HepG2 (cell line): ENCODE results near the gene TF. TPM values are rescaled to one million over a fixed set of nuclear protein-coding genes. Genes with fewer than 3 reads are reported as not detected.

Experiments used
- ELF1 ChIP-seq: sonication (generic); formaldehyde crosslinking; IDR thresholded peaks from 2 replicates; pipeline ENCODE4 v1.4.0; 2020; ENCODE audit warnings: missing genetic modification reagents
- FOXJ3 ChIP-seq: sonication (generic); formaldehyde crosslinking; IDR thresholded peaks from 2 replicates; pipeline ENCODE4 v1.4.0; 2020; ENCODE audit warnings: missing genetic modification reagents, mild to moderate bottlenecking, borderline replicate concordance
- GABPA ChIP-seq, 2 experiments: IDR thresholded peaks; 2 replicates each; pipeline ENCODE4 v1.6.1; 2011 to 2016; ENCODE audit warnings: low read depth in 2 of 2, low read length in 1 of 2, missing biosample characterization in 1 of 2, missing genetic modification characterization in 1 of 2
- MEIS2 ChIP-seq: sonication (generic); formaldehyde crosslinking; IDR thresholded peaks from 2 replicates; pipeline ENCODE4 v1.9.0; 2021; ENCODE audit warnings: mild to moderate bottlenecking, missing genetic modification reagents
- PCBP2 ChIP-seq: fragments of 200-400 bp; formaldehyde crosslinking; optimal IDR thresholded peaks from 2 replicates; pipeline ENCODE3; 2018; ENCODE audit warnings: low read length, low read depth; ENCODE audit not compliant: poor library complexity, severe bottlenecking
- THAP11 ChIP-seq: IDR thresholded peaks from 2 replicates; pipeline ENCODE4 v1.6.1; 2016; ENCODE audit warnings: missing biosample characterization, missing genetic modification reagents
- ZNF441 ChIP-seq: sonication (generic); formaldehyde crosslinking; IDR thresholded peaks from 2 replicates; pipeline ENCODE4 v1.7.0; 2021; ENCODE audit warnings: missing genetic modification reagents, borderline replicate concordance
- polyA plus RNA-seq, 8 experiments: library from polyadenylated mRNA; depleted of rRNA in 3 of 8; stranded (reverse) in 7 of 8; unstranded in 1 of 8; fragments of >200 nt; fragmentation: Illumina TruSeq in 4 of 8; extraction: Trizol in 4 of 8; gene quantifications; 2 replicates each; pipeline versions ENCODE4 v1.2.1 to v1.2.3, GENCODE V29; 2011 to 2016; ENCODE audit warnings: low read depth in 4 of 8, missing spikeins in 1 of 8, mixed read lengths in 1 of 8; ENCODE audit not compliant: insufficient read depth in 1 of 8
- total RNA-seq, 5 experiments: library from RNA; depleted of rRNA; stranded (reverse); fragments of >200 nt; fragmentation: Illumina TruSeq; extraction: Trizol; gene quantifications; 2 replicates each; pipeline ENCODE4 v1.2.3, GENCODE V29; 2016; ENCODE audit warnings: low read depth in 1 of 5
- TF ChIP-seq, protein P1 (sequence below): IDR thresholded peaks from 2 replicates; pipeline ENCODE4 v1.6.1; 2016; ENCODE audit warnings: control low read depth
- TF ChIP-seq, protein P2 (sequence below): sonication (generic); formaldehyde crosslinking; IDR thresholded peaks from 2 replicates; pipeline ENCODE4 v1.5.0; 2020; ENCODE audit warnings: missing genetic modification reagents
- TF ChIP-seq, protein P3 (sequence below), 2 experiments: sonication (generic) in 1 of 2; formaldehyde crosslinking in 1 of 2; IDR thresholded peaks; 2 replicates each; pipeline versions ENCODE4 v1.5.1 to v1.6.1; 2011 to 2020; ENCODE audit warnings: borderline replicate concordance in 1 of 2, low read depth in 1 of 2, low read length in 1 of 2, mild to moderate bottlenecking in 1 of 2, missing genetic modification reagents in 1 of 2, moderate library complexity in 1 of 2
- TF ChIP-seq, protein P4 (sequence below): IDR thresholded peaks from 2 replicates; pipeline ENCODE4 v1.6.1; 2012; ENCODE audit warnings: inconsistent platforms
- TF ChIP-seq, protein P5 (sequence below): sonication (generic); formaldehyde crosslinking; conservative IDR thresholded peaks from 2 replicates; pipeline ENCODE4 v1.4.0; 2020; ENCODE audit warnings: missing genetic modification reagents
- TF ChIP-seq, protein P6 (sequence below): sonication (generic); formaldehyde crosslinking; IDR thresholded peaks from 2 replicates; pipeline ENCODE4 v1.8.1; 2022; ENCODE audit warnings: low read depth, mild to moderate bottlenecking, missing genetic modification reagents

The TF gene
- total and polyA plus RNA-seq, 2 of the 13 experiments (the other 11 are each of a cell fraction or from before 2014, with no cell fraction given), result 10,074 to 11,821 TPM

DNA sequence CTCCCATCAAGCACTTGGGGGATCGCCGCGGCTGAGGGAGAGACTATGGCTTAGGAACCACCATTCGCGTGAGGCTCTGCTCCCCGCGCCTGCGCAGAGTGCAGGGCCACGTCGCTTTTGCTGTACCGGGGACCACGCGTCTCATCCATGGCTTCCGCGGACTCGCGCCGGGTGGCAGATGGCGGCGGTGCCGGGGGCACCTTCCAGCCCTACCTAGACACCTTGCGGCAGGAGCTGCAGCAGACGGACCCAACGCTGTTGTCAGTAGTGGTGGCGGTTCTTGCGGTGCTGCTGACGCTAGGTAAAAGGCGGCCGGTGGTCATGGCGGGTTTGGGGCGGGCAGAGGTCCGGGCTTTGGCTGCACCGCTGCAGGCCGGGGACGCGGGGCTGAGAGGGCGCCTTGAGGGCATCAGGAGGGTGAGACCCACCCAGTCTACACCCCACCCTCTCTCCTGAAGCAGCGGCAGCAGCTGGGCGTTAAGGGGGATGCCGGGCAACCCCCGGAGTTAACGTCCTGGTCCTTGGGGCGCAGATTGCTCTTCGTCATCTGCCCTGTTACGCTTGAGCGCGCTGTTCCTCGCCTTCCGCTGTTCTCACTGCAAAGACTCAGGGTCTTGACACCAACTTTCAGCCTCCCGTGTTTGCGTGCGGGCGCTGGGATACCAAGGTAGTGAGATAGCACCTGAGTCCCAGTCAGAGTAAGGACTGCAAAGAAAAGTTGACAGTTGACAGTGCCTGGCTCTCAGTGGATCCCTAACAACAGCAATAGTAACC, 59.7 kb downstream of the TF start, which contains the start of gene SRPRB (continued):
- TF ChIP-seq, protein P1, sequence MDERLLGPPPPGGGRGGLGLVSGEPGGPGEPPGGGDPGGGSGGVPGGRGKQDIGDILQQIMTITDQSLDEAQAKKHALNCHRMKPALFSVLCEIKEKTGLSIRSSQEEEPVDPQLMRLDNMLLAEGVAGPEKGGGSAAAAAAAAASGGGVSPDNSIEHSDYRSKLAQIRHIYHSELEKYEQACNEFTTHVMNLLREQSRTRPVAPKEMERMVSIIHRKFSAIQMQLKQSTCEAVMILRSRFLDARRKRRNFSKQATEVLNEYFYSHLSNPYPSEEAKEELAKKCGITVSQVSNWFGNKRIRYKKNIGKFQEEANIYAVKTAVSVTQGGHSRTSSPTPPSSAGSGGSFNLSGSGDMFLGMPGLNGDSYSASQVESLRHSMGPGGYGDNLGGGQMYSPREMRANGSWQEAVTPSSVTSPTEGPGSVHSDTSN (CRISPR knock-in tag), result no peak
- TF ChIP-seq, protein P2, sequence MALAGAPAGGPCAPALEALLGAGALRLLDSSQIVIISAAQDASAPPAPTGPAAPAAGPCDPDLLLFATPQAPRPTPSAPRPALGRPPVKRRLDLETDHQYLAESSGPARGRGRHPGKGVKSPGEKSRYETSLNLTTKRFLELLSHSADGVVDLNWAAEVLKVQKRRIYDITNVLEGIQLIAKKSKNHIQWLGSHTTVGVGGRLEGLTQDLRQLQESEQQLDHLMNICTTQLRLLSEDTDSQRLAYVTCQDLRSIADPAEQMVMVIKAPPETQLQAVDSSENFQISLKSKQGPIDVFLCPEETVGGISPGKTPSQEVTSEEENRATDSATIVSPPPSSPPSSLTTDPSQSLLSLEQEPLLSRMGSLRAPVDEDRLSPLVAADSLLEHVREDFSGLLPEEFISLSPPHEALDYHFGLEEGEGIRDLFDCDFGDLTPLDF (CRISPR knock-in tag), result peak; percentile 43; the same call in 1 of the 2 replicates
- TF ChIP-seq, protein P3, sequence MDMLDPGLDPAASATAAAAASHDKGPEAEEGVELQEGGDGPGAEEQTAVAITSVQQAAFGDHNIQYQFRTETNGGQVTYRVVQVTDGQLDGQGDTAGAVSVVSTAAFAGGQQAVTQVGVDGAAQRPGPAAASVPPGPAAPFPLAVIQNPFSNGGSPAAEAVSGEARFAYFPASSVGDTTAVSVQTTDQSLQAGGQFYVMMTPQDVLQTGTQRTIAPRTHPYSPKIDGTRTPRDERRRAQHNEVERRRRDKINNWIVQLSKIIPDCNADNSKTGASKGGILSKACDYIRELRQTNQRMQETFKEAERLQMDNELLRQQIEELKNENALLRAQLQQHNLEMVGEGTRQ (IDR thresholded peaks at IDR 0.05; ENCODE audit: low read depth, low read length), result no peak
- TF ChIP-seq, protein P3 (CRISPR knock-in tag; IDR thresholded peaks at IDR 0.05; ENCODE audit: borderline replicate concordance), result no peak
- TF ChIP-seq FOXJ3 (CRISPR knock-in tag) (no peak), ELF1 (CRISPR knock-in tag) (peak; percentile 58), PCBP2 (no peak), ZNF441 (CRISPR knock-in tag) (no peak; the same call in 1 of the 2 replicates), MEIS2 (CRISPR knock-in tag) (no peak), THAP11 (CRISPR knock-in tag) (peak; percentile 100), GABPA (IDR thresholded peaks at IDR 0.05; ENCODE audit: low read depth, low read length) (no peak), GABPA (CRISPR knock-in tag; IDR thresholded peaks at IDR 0.05; ENCODE audit: low read depth) (peak; percentile 66)
- TF ChIP-seq, protein P4, sequence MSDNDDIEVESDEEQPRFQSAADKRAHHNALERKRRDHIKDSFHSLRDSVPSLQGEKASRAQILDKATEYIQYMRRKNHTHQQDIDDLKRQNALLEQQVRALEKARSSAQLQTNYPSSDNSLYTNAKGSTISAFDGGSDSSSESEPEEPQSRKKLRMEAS, result peak; percentile 97
- TF ChIP-seq, protein P5, sequence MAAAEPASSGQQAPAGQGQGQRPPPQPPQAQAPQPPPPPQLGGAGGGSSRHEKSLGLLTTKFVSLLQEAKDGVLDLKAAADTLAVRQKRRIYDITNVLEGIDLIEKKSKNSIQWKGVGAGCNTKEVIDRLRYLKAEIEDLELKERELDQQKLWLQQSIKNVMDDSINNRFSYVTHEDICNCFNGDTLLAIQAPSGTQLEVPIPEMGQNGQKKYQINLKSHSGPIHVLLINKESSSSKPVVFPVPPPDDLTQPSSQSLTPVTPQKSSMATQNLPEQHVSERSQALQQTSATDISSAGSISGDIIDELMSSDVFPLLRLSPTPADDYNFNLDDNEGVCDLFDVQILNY (CRISPR knock-in tag), result no peak
- TF ChIP-seq, protein P6, sequence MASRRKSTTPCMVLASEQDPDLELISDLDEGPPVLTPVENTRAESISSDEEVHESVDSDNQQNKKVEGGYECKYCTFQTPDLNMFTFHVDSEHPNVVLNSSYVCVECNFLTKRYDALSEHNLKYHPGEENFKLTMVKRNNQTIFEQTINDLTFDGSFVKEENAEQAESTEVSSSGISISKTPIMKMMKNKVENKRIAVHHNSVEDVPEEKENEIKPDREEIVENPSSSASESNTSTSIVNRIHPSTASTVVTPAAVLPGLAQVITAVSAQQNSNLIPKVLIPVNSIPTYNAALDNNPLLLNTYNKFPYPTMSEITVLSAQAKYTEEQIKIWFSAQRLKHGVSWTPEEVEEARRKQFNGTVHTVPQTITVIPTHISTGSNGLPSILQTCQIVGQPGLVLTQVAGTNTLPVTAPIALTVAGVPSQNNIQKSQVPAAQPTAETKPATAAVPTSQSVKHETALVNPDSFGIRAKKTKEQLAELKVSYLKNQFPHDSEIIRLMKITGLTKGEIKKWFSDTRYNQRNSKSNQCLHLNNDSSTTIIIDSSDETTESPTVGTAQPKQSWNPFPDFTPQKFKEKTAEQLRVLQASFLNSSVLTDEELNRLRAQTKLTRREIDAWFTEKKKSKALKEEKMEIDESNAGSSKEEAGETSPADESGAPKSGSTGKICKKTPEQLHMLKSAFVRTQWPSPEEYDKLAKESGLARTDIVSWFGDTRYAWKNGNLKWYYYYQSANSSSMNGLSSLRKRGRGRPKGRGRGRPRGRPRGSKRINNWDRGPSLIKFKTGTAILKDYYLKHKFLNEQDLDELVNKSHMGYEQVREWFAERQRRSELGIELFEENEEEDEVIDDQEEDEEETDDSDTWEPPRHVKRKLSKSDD (CRISPR knock-in tag), result 0 out of 2 replicates have a peak, but pooled peaks have one; percentile 32
